ENCODE data around the gene C15orf40.

The C15orf40 gene

GRCh38 chr15:82992436-82992998 lies 18.9 kb downstream of the C15orf40 start:
- H3K36me3 ChIP-seq (ENCODE audit: insufficient read depth, low read depth, low read length) = peaks cover 25% of the 10 kb centered on the region
- no peaks in the 10 kb centered on the region for H3K27me3 ChIP-seq (ENCODE audit: insufficient read depth, low read length)
- no peaks in the 10 kb centered on the region for H3K4me1 ChIP-seq (ENCODE audit: insufficient read depth, low read length)
- H3K27ac ChIP-seq (ENCODE audit: low read length) = no peak overlapping the region
- no peaks in the 10 kb centered on the region for H3K9me3 ChIP-seq (ENCODE audit: insufficient read depth, low read depth, low read length)
- no peak overlapping the region for H3K4me3 ChIP-seq (ENCODE audit: low read length)
- no peak overlapping the region for H3K9ac ChIP-seq (ENCODE audit: low read depth, low read length)

GRCh38 chr15:82986442-82986780 lies 25.0 kb downstream of the C15orf40 start:
- Histone ChIP-seq H3K4me3 (ENCODE audit: low read length) (peak overlapping the region; percentile 76), H3K36me3 (ENCODE audit: insufficient read depth, low read depth, low read length) (peaks cover 25% of the 10 kb centered on the region), H3K27me3 (ENCODE audit: insufficient read depth, low read length) (peaks cover 13% of the 10 kb centered on the region), H3K9me3 (ENCODE audit: insufficient read depth, low read depth, low read length) (peaks cover 3% of the 10 kb centered on the region; the same call in 1 of the 2 replicates), H3K4me1 (ENCODE audit: insufficient read depth, low read length) (no peaks in the 10 kb centered on the region), H3K9ac (ENCODE audit: low read depth, low read length) (peak overlapping the region; percentile 73; the same call in 1 of the 2 replicates), H3K27ac (ENCODE audit: low read length) (no peak overlapping the region)

GRCh38 chr15:82985688-82986441 lies 25.6 kb downstream of the C15orf40 start, which contains the start of gene RAMAC:
Gene RAMAC, plus strand, starts transcription at chr15:82986210. Its CDS starts 2,809 bp downstream, at chr15:82989019.
- Histone ChIP-seq H3K9ac (ENCODE audit: low read depth, low read length) (peak within 1 kb of the TSS; percentile 73; the same call in 1 of the 2 replicates), H3K4me3 (ENCODE audit: low read length) (peak within 1 kb of the TSS; percentile 76), H3K27ac (ENCODE audit: low read length) (peak within 1 kb of the TSS; percentile 4), H3K9me3 (ENCODE audit: insufficient read depth, low read depth, low read length) (peaks cover 3% of the 10 kb centered on the region; the same call in 1 of the 2 replicates), H3K27me3 (ENCODE audit: insufficient read depth, low read length) (peaks cover 13% of the 10 kb centered on the region), H3K4me1 (ENCODE audit: insufficient read depth, low read length) (no peaks in the 10 kb centered on the region), H3K36me3 (ENCODE audit: insufficient read depth, low read depth, low read length) (peaks cover 24% of the 10 kb centered on the region)

GRCh38 chr15:82980981-82981380 lies 30.5 kb downstream of the C15orf40 start:
- Histone ChIP-seq H3K4me1 (ENCODE audit: insufficient read depth, low read length) (no peaks in the 10 kb centered on the region), H3K27me3 (ENCODE audit: insufficient read depth, low read length) (peaks cover 13% of the 10 kb centered on the region), H3K9me3 (ENCODE audit: insufficient read depth, low read depth, low read length) (peaks cover 3% of the 10 kb centered on the region; the same call in 1 of the 2 replicates), H3K9ac (ENCODE audit: low read depth, low read length) (no peak overlapping the region), H3K4me3 (ENCODE audit: low read length) (no peak overlapping the region), H3K36me3 (ENCODE audit: insufficient read depth, low read depth, low read length) (no peaks in the 10 kb centered on the region), H3K27ac (ENCODE audit: low read length) (no peak overlapping the region)

GRCh38 chr15:82979726-82980125 lies 31.7 kb downstream of the C15orf40 start:
- Histone ChIP-seq H3K27me3 (ENCODE audit: insufficient read depth, low read length) (peaks cover 3% of the 10 kb centered on the region; the same call in 1 of the 2 replicates), H3K9me3 (ENCODE audit: insufficient read depth, low read depth, low read length) (no peaks in the 10 kb centered on the region), H3K36me3 (ENCODE audit: insufficient read depth, low read depth, low read length) (no peaks in the 10 kb centered on the region)

GRCh38 chr15:82978438-82978837 lies 33.0 kb downstream of the C15orf40 start:
- no peaks in the 10 kb centered on the region for H3K9me3 ChIP-seq (ENCODE audit: insufficient read depth, low read depth, low read length)
- no peaks in the 10 kb centered on the region for H3K27me3 ChIP-seq (ENCODE audit: insufficient read depth, low read length)
- no peak overlapping the region for H3K9ac ChIP-seq (ENCODE audit: low read depth, low read length)
- H3K4me3 ChIP-seq (ENCODE audit: low read length) = no peak overlapping the region
- H3K27ac ChIP-seq (ENCODE audit: low read length) = no peak overlapping the region
- H3K4me1 ChIP-seq (ENCODE audit: insufficient read depth, low read length) = no peaks in the 10 kb centered on the region
- no peaks in the 10 kb centered on the region for H3K36me3 ChIP-seq (ENCODE audit: insufficient read depth, low read depth, low read length)

More at GRCh38 chr15:82979726-82980125, 31.7 kb downstream of the C15orf40 start:
- no peak overlapping the region for H3K4me3 ChIP-seq (ENCODE audit: low read length)
- H3K9ac ChIP-seq (ENCODE audit: low read depth, low read length) = no peak overlapping the region
- no peak overlapping the region for H3K27ac ChIP-seq (ENCODE audit: low read length)
- H3K4me1 ChIP-seq (ENCODE audit: insufficient read depth, low read length) = no peaks in the 10 kb centered on the region

- Histone ChIP-seq H3K9me3 (ENCODE audit: insufficient read depth, low read depth, low read length) (no peaks in the 10 kb centered on the region), H3K4me3 (ENCODE audit: low read length) (no peak overlapping the region), H3K9ac (ENCODE audit: low read depth, low read length) (no peak overlapping the region), H3K36me3 (ENCODE audit: insufficient read depth, low read depth, low read length) (no peaks in the 10 kb centered on the region), H3K27me3 (ENCODE audit: insufficient read depth, low read length) (no peaks in the 10 kb centered on the region), H3K4me1 (ENCODE audit: insufficient read depth, low read length) (no peaks in the 10 kb centered on the region), H3K27ac (ENCODE audit: low read length) (no peak overlapping the region)
Measured at GRCh38 chr15:82977076-82977475, 34.4 kb downstream of the C15orf40 start.

- no peaks in the 10 kb centered on the region for H3K4me1 ChIP-seq (ENCODE audit: insufficient read depth, low read length)
- no peaks in the 10 kb centered on the region for H3K27me3 ChIP-seq (ENCODE audit: insufficient read depth, low read length)
- no peak overlapping the region for H3K4me3 ChIP-seq (ENCODE audit: low read length)
- H3K36me3 ChIP-seq (ENCODE audit: insufficient read depth, low read depth, low read length) = no peaks in the 10 kb centered on the region
- H3K9me3 ChIP-seq (ENCODE audit: insufficient read depth, low read depth, low read length) = no peaks in the 10 kb centered on the region
- no peak overlapping the region for H3K9ac ChIP-seq (ENCODE audit: low read depth, low read length)
- H3K27ac ChIP-seq (ENCODE audit: low read length) = no peak overlapping the region
Measured at GRCh38 chr15:82972990-82973389, 38.4 kb downstream of the C15orf40 start.

GRCh38 chr15:82971218-82971984 lies 40.0 kb downstream of the C15orf40 start:
- Histone ChIP-seq H3K9me3 (ENCODE audit: insufficient read depth, low read depth, low read length) (no peaks in the 10 kb centered on the region), H3K4me1 (ENCODE audit: insufficient read depth, low read length) (no peaks in the 10 kb centered on the region), H3K27me3 (ENCODE audit: insufficient read depth, low read length) (no peaks in the 10 kb centered on the region), H3K9ac (ENCODE audit: low read depth, low read length) (no peak overlapping the region), H3K27ac (ENCODE audit: low read length) (no peak overlapping the region), H3K36me3 (ENCODE audit: insufficient read depth, low read depth, low read length) (no peaks in the 10 kb centered on the region), H3K4me3 (ENCODE audit: low read length) (no peak overlapping the region)

GRCh38 chr15:82970696-82971095 lies 40.7 kb downstream of the C15orf40 start:
- no peak overlapping the region for H3K27ac ChIP-seq (ENCODE audit: low read length)
- no peaks in the 10 kb centered on the region for H3K36me3 ChIP-seq (ENCODE audit: insufficient read depth, low read depth, low read length)
- H3K4me3 ChIP-seq (ENCODE audit: low read length) = no peak overlapping the region
- H3K9me3 ChIP-seq (ENCODE audit: insufficient read depth, low read depth, low read length) = no peaks in the 10 kb centered on the region
- no peak overlapping the region for H3K9ac ChIP-seq (ENCODE audit: low read depth, low read length)
- no peaks in the 10 kb centered on the region for H3K4me1 ChIP-seq (ENCODE audit: insufficient read depth, low read length)
- H3K27me3 ChIP-seq (ENCODE audit: insufficient read depth, low read length) = no peaks in the 10 kb centered on the region

- Histone ChIP-seq H3K9me3 (ENCODE audit: insufficient read depth, low read depth, low read length) (no peaks in the 10 kb centered on the region), H3K4me1 (ENCODE audit: insufficient read depth, low read length) (no peaks in the 10 kb centered on the region), H3K27ac (ENCODE audit: low read length) (no peak overlapping the region), H3K9ac (ENCODE audit: low read depth, low read length) (no peak overlapping the region), H3K4me3 (ENCODE audit: low read length) (no peak overlapping the region), H3K36me3 (ENCODE audit: insufficient read depth, low read depth, low read length) (no peaks in the 10 kb centered on the region), H3K27me3 (ENCODE audit: insufficient read depth, low read length) (no peaks in the 10 kb centered on the region)
Measured at GRCh38 chr15:82970078-82970686, 41.3 kb downstream of the C15orf40 start.

Measured in iPS-20b (cell line).